KMS-11 (cell line): ENCODE data around the gene PROM1.

Experiments used
- H2AFZ ChIP-seq: fragments of 200-600 bp; sonication (generic); 2 replicates; pipeline ENCODE4 v1.6.1; 2016; ENCODE audit warnings: antibody characterized with exemption, mixed run types, low read depth
- H3K27ac ChIP-seq: fragments of 200-600 bp; sonication (generic); 2 replicates; pipeline ENCODE4 v1.6.1; 2016; ENCODE audit warnings: mild to moderate bottlenecking, mixed run types
- H3K27me3 ChIP-seq: fragments of 200-600 bp; sonication (generic); 2 replicates; pipeline ENCODE4 v1.6.1; 2017; ENCODE audit warnings: mild to moderate bottlenecking, low read depth, mixed run types, moderate library complexity; ENCODE audit not compliant: insufficient read depth
- H3K36me3 ChIP-seq: fragments of 200-600 bp; sonication (generic); 2 replicates; pipeline ENCODE4 v1.6.1; 2017; ENCODE audit warnings: mild to moderate bottlenecking, mixed run types; ENCODE audit not compliant: insufficient read depth
- H3K4me1 ChIP-seq: fragments of 200-600 bp; sonication (generic); 2 replicates; pipeline ENCODE4 v1.6.1; 2016; ENCODE audit warnings: mild to moderate bottlenecking, low read depth, mixed run types; ENCODE audit not compliant: poor library complexity, severe bottlenecking
- H3K4me2 ChIP-seq: fragments of 200-600 bp; sonication (generic); 2 replicates; pipeline ENCODE4 v1.7.0; 2016; ENCODE audit warnings: mild to moderate bottlenecking, mixed run types
- H3K4me3 ChIP-seq: fragments of 200-600 bp; sonication (generic); IDR thresholded peaks from 2 replicates; pipeline ENCODE4 v1.6.1; 2017; ENCODE audit warnings: low read depth, low read length, mixed read lengths; ENCODE audit not compliant: insufficient read depth
- H3K79me2 ChIP-seq: fragments of 200-600 bp; sonication (generic); 2 replicates; pipeline ENCODE4 v1.6.1; 2016; ENCODE audit warnings: low read depth, mixed run types; ENCODE audit not compliant: insufficient read depth
- H3K9ac ChIP-seq: fragments of 200-600 bp; sonication (generic); 2 replicates; pipeline ENCODE4 v1.6.1; 2016; ENCODE audit warnings: mild to moderate bottlenecking, mixed run types
- H4K20me1 ChIP-seq: fragments of 200-600 bp; sonication (generic); 2 replicates; pipeline ENCODE4 v1.6.1; 2016; ENCODE audit warnings: mild to moderate bottlenecking, mixed run types; ENCODE audit not compliant: insufficient read depth
- CTCF ChIP-seq: fragments of 200-600 bp; sonication (generic); conservative IDR thresholded peaks from 2 replicates; pipeline ENCODE4 v1.6.1; 2017; ENCODE audit warnings: low read depth, mild to moderate bottlenecking, antibody characterized with exemption, low read length, moderate library complexity, mixed read lengths

PROM1 gene

GRCh38 chr4:15930314-15930713 lies 153.5 kb downstream of the PROM1 start:
- Histone ChIP-seq H4K20me1 (no peaks in the 10 kb centered on the region), H2AFZ (no peak overlapping the region), H3K9ac (no peak overlapping the region), H3K27me3 (no peaks in the 10 kb centered on the region), H3K4me3 (no peak overlapping the region), H3K79me2 (no peaks in the 10 kb centered on the region), H3K4me2 (no peak overlapping the region), H3K4me1 (no peaks in the 10 kb centered on the region), H3K27ac (no peak overlapping the region), H3K36me3 (no peaks in the 10 kb centered on the region)
- TF ChIP-seq CTCF: no peak

GRCh38 chr4:15929540-15929939 lies 154.3 kb downstream of the PROM1 start:
- Histone ChIP-seq H3K4me2 (no peak overlapping the region), H4K20me1 (no peaks in the 10 kb centered on the region), H2AFZ (no peak overlapping the region), H3K9ac (no peak overlapping the region), H3K4me1 (no peaks in the 10 kb centered on the region), H3K36me3 (no peaks in the 10 kb centered on the region), H3K4me3 (no peak overlapping the region), H3K27ac (no peak overlapping the region), H3K79me2 (no peaks in the 10 kb centered on the region), H3K27me3 (no peaks in the 10 kb centered on the region)
- no peak for TF ChIP-seq CTCF

- H3K4me2 ChIP-seq: no peak overlapping the region
Observed at GRCh38 chr4:15928883-15929282, 154.9 kb downstream of the PROM1 start.

GRCh38 chr4:15926486-15926885 lies 157.3 kb downstream of the PROM1 start:
- no peaks in the 10 kb centered on the region for H3K79me2 ChIP-seq
- no peaks in the 10 kb centered on the region for H4K20me1 ChIP-seq
- no peak overlapping the region for H3K4me2 ChIP-seq
- no peak overlapping the region for H3K4me3 ChIP-seq
- TF ChIP-seq CTCF: no peak
- no peaks in the 10 kb centered on the region for H3K36me3 ChIP-seq
- no peaks in the 10 kb centered on the region for H3K4me1 ChIP-seq
- H2AFZ ChIP-seq: no peak overlapping the region
- H3K27me3 ChIP-seq: no peaks in the 10 kb centered on the region
- H3K9ac ChIP-seq: no peak overlapping the region
- H3K27ac ChIP-seq: no peak overlapping the region

More at GRCh38 chr4:15928883-15929282, 154.9 kb downstream of the PROM1 start:
- Histone ChIP-seq H2AFZ (no peak overlapping the region), H3K79me2 (no peaks in the 10 kb centered on the region), H3K9ac (no peak overlapping the region), H3K4me1 (no peaks in the 10 kb centered on the region), H3K27me3 (no peaks in the 10 kb centered on the region), H4K20me1 (no peaks in the 10 kb centered on the region), H3K4me3 (no peak overlapping the region), H3K27ac (no peak overlapping the region), H3K36me3 (no peaks in the 10 kb centered on the region)
- no peak for TF ChIP-seq CTCF
